Omental fat pad (tissue), 4 donors: ENCODE measurements around the gene RPL27. TPM values are rescaled to one million over a fixed set of nuclear protein-coding genes. Genes with fewer than 3 reads are reported as not detected.
A peak's percentile ranks its signal among the peaks of the same experiment; 100 is the strongest.

Source experiments
- ATAC-seq: fragments of 150-250 bp; one replicate; pipeline ENCODE4 v1.9.1; 2016; ENCODE audit warnings: mild to moderate bottlenecking, moderate library complexity; ENCODE audit not compliant: low FRiP score
- DNase-seq: peaks from one replicate; pipeline ENCODE4 v3.0.0-alpha.2; 2019; ENCODE audit warnings: low spot score
- total RNA-seq, 4 donors: library from RNA; depleted of rRNA; stranded (reverse); fragments of >200 nt; gene quantifications; one replicate each; pipeline ENCODE4 v1.1.0, GENCODE V29; 2016
- TF ChIP-seq, protein P1 (sequence below), 3 donors: fragments of 450-650 bp; IDR thresholded peaks; one replicate each; pipeline ENCODE4 v1.5.1; 2016 to 2017; ENCODE audit warnings: antibody characterized with exemption in 3 of 3, mild to moderate bottlenecking in 3 of 3, moderate library complexity in 2 of 3

The RPL27 gene
- total RNA-seq, 4 donors from 2014 or later, result 852 to 1,453 (median 1,237) TPM

DNA sequence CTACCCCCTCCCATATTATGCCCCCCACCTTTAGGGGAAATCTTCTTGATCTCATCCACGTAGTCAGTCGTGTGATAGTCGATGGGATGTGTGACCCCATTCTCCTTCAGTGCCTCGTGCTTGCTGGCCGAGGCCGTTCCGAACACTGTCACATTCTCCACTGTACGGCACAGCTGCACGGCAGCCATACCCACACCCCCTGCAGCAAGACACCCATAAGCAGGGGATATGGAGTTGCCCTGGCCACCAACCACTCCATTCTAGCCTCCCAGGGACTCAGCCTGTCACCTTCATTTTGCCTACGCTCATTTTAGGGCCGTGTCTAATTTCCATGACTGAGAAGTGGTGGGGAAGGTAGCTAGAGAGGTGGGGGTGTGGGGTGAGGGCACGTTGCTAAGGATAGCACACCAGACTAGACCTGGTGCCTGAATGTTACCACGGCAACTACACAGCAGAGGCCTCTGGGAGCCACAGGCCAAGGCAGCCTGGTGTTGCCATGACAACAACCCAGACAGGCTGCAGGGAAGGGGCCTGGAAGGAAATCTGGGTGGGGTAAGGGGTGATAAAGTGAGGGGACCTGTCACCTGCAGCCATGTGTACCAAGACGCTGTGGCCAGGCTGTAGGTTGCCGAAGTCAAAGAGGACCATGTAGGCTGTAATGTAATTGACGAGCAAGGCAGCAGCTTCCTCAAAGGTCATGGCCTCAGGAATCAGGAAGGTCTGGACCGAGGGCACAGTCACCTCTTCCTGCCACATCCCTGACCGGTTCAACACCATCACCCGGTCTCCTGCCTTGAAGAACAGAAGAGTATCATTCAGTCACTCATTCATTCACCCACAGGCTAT lies 20.0 kb downstream of the RPL27 start:
- TF ChIP-seq, protein P1, sequence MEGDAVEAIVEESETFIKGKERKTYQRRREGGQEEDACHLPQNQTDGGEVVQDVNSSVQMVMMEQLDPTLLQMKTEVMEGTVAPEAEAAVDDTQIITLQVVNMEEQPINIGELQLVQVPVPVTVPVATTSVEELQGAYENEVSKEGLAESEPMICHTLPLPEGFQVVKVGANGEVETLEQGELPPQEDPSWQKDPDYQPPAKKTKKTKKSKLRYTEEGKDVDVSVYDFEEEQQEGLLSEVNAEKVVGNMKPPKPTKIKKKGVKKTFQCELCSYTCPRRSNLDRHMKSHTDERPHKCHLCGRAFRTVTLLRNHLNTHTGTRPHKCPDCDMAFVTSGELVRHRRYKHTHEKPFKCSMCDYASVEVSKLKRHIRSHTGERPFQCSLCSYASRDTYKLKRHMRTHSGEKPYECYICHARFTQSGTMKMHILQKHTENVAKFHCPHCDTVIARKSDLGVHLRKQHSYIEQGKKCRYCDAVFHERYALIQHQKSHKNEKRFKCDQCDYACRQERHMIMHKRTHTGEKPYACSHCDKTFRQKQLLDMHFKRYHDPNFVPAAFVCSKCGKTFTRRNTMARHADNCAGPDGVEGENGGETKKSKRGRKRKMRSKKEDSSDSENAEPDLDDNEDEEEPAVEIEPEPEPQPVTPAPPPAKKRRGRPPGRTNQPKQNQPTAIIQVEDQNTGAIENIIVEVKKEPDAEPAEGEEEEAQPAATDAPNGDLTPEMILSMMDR (IDR thresholded peaks at IDR 0.05), result no peak
- DNase-seq (no peak), ATAC-seq (no peak)

DNA sequence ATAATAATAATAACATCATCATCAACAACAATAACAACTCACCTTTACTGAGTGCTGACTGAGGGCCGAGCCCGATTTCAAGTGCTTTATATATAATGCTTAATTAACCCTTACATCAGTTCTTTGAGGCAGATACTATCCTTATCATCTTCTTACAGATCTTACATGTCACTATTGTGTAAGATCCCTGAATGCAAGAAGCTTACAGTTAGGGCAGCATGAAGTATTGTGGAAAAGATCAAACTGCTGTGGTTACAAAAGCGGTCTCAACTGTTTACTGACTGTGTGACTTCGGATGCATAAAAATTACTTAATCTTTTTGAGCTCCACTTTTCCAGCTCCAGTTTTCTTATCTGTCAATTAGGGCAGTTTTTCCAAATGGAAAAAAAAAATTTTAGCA lies 20.7 kb downstream of the RPL27 start:
- DNase-seq (no peak), ATAC-seq (no peak)
- TF ChIP-seq, protein P1 (IDR thresholded peaks at IDR 0.05), result no peak

DNA sequence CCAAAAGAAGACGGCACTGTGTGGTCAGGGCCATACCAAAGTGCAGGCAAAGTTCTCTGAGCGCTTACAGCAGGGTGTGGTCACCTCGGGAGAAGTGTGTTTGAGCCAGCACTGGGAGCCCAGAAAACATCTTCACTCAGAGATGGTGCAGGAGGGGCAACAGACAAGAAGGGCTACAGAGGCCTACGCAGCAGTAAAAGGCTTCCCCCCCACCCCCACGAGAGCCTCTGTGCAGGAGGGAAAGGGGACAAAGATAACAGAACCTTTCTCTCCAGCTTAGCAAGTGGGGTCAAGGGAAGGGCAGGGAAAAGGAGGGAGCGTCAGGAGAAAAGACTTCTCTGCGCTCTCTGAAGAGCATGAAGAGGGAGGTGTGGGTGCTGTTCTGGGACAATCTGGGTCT lies 21.2 kb downstream of the RPL27 start:
- TF ChIP-seq, protein P1 (IDR thresholded peaks at IDR 0.05), result no peak
- ATAC-seq (no peak), DNase-seq (no peak)

DNA sequence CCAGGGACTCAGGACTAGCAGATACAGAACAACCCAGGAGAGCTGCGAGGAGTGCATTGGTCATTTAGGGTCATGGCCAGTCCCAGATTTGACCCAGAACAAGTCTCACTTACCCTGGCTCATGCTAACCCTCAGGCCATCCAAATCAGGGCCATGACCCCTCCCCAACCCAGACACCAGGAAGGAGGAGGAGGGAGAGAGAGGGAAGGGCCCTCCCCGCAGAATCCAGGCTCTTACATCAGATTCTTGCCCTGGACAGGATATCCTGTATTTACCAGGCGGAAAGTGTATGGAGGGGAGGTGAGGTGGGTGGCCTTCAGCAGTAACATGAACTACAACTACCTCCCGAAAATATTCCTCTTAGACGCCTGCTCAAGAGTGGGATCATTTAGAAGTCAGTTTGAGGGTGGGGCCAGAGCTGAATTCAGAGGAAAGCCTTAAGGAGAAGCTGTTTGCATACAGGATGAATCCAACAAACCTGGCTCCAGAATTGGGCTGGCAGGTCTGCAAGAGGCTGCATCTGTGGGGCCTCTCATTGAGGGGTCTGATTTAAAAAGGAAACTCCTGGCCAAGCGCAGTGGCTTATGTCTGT lies 21.9 kb downstream of the RPL27 start:
- no peak for ATAC-seq
- TF ChIP-seq, protein P1 (IDR thresholded peaks at IDR 0.05), result no peak
- DNase-seq, result no peak

DNA sequence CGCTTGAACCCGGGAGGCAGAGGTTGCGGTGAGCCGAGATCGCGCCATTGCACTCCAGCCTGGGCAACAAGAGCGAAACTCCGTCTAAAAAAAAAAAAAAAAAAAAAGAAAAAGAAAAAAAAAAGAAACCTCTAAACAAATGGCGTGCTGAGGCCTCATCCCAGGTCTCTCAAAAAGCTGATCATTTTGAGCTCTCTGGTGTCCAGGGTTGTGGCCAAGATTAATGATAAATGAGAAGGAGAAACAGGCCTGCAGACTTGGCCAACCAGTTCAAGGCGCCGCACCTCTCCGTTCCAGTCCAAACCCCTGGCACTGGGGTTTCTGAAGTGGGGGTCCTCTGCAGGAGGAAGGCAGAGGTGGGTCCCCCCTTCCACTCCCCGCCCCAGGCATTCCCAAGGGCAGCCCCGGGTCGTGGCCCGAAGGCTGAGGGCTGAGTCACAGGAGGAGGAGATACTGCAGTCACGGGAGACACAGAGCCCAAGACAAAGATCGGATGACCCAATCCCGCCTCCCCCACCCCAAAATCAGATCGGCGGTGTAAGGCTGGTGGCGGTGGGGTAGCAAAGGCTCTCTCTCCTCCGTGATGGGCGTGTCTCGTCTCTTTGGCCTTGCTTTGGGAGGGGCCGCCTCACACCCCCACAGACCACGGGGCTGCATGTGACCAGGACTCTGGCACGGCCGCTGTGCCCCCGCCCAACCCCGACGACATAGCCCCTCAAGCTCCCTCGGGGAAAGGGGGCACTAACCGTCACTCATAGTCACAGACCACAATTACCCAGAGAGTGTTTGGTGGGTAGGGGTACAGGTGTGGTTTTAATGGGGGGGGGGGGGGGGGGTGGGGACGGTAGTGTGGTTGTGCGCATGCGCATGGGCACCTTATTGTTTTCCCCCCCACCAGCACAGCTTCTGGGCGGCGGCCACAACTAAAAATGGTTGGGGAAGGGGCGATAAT lies 22.8 kb downstream of the RPL27 start:
- ATAC-seq (peak; percentile 51), DNase-seq (peak; percentile 60)
- TF ChIP-seq, protein P1 (IDR thresholded peaks at IDR 0.05), result no peak

DNA sequence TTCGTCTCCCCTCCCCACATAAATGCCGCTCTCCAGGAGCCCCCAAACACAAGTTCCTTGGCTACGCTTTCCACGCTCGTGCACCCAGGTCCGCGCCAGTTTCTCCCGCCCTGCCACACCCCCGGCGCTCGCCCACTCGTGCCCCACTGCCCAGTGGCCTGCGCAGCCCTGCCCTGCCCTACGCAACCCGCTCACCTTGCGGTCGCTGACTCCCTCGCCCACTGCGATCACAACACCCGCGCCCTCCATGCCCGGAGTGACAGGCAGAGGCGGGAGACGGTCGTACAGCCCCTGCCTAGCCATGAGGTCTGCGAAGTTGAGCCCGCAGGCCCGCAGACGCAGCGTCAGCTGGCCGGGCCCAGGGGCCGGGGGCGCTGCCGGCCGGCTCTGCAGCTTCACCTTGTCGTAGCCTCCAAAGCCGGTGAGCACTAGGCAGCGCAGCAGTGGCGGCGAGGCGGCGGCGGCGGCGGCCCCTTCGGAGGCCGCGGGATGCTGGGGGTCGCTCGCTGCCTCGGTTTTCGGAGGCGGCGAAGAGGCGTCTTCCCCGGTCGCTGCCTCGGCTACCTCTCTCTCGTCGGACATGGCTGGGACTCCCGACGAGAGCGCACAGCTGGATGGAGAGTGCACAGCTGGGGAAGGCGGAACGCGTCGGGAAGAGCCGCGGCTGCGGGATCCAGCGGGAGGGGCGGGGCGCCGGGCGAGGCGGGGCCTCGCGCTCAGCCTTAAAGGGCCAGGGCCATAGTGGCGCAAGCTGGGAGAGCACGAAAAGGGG lies 23.7 kb downstream of the RPL27 start, which contains the start of gene VAT1:
Gene VAT1, minus strand, starts transcription at position 645 of the 772 bp plus-strand sequence. Its CDS starts 63 bp downstream, at position 582.
- TF ChIP-seq, protein P1 (IDR thresholded peaks at IDR 0.05), result no peak
- peak; percentile 53 for ATAC-seq
- peak; percentile 45 for DNase-seq
